Tibial artery (tissue), 4 donors: Measurements from ENCODE around the gene KCNQ4.

Experiments used
- DNase-seq, 2 donors: peaks; one replicate each; pipeline ENCODE4 v3.0.0-alpha.2; 2019
- H3K27ac ChIP-seq, 2 donors: fragments of 200-600 bp; sonication (generic) in 1 of 2; 1 replicate in 1 of 2; 2 replicates in 1 of 2; pipeline ENCODE4 v1.5.1; 2018 to 2019; ENCODE audit warnings: mild to moderate bottlenecking in 1 of 2
- H3K27me3 ChIP-seq, 2 donors: fragments of 200-600 bp; sonication (generic) in 1 of 2; one replicate each; pipeline versions ENCODE4 v1.5.1 to v1.6.0; 2016 to 2019
- H3K36me3 ChIP-seq, 3 donors: fragments of 200-600 bp; sonication (generic) in 2 of 3; one replicate each; pipeline ENCODE4 v1.5.1; 2016 to 2019; ENCODE audit warnings: mild to moderate bottlenecking in 2 of 3
- H3K4me1 ChIP-seq, 4 donors: fragments of 200-600 bp; sonication (generic) in 2 of 4; 1 replicate in 3 of 4; 2 replicates in 1 of 4; pipeline ENCODE4 v1.5.1; 2016 to 2019
- H3K4me3 ChIP-seq, 2 donors: fragments of 200-600 bp; sonication (generic) in 1 of 2; 1 replicate in 1 of 2; 2 replicates in 1 of 2; pipeline ENCODE4 v1.5.1; 2018 to 2019; ENCODE audit warnings: mild to moderate bottlenecking in 2 of 2
- H3K9me3 ChIP-seq, 3 donors: fragments of 200-600 bp; sonication (generic) in 1 of 3; one replicate each; pipeline ENCODE4 v1.5.1; 2016 to 2019
- intact Hi-C: fragments of 100-400 bp; cut with DNase I; formaldehyde crosslinking; loops from one replicate; pipeline ENCODE4 v1.15.0; 2023; ENCODE audit warnings: low total_unique reads
- TF ChIP-seq, protein P1 (sequence below), 2 experiments: fragments of 200-600 bp in 1 of 2; fragments of 450-650 bp in 1 of 2; IDR thresholded peaks; one replicate each; pipeline ENCODE4 v1.5.1; 2017 to 2019; ENCODE audit warnings: antibody characterized with exemption in 2 of 2, mild to moderate bottlenecking in 1 of 2, moderate library complexity in 1 of 2

The KCNQ4 gene

DNA sequence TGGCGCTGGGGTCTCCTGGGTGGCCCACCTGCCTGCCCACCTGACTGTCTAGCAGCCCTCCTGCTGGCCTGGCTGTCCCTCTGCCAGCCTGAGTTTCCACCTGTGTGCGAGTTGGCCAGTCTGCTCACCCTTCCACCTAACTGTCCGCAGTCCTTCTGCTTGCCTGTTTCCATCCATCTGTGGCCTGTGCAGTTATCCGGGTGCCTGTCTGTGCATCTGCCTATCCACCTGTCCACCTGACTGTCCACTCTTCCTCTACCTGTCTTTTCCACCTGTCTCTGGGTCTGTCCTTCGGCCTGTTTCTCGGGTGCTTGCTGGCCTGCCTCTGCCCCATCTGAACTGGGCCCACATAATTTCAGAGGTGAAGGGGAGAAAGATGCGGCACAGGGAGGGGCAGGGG lies 1.9 kb downstream of the KCNQ4 start:
- peak overlapping the region; percentile 53 to 67 for H3K4me3 ChIP-seq
- no peaks in the 10 kb centered on the region for H3K9me3 ChIP-seq
- no peaks in the 10 kb centered on the region for H3K36me3 ChIP-seq
- no peak for DNase-seq
- H3K27me3 ChIP-seq = no peaks in the 10 kb centered on the region
- H3K4me1 ChIP-seq = peaks cover 6 to 61% (median 49%) of the 10 kb centered on the region in 4 donors
- TF ChIP-seq, protein P1, sequence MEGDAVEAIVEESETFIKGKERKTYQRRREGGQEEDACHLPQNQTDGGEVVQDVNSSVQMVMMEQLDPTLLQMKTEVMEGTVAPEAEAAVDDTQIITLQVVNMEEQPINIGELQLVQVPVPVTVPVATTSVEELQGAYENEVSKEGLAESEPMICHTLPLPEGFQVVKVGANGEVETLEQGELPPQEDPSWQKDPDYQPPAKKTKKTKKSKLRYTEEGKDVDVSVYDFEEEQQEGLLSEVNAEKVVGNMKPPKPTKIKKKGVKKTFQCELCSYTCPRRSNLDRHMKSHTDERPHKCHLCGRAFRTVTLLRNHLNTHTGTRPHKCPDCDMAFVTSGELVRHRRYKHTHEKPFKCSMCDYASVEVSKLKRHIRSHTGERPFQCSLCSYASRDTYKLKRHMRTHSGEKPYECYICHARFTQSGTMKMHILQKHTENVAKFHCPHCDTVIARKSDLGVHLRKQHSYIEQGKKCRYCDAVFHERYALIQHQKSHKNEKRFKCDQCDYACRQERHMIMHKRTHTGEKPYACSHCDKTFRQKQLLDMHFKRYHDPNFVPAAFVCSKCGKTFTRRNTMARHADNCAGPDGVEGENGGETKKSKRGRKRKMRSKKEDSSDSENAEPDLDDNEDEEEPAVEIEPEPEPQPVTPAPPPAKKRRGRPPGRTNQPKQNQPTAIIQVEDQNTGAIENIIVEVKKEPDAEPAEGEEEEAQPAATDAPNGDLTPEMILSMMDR (IDR thresholded peaks at IDR 0.05) = no peak
- H3K27ac ChIP-seq = peak overlapping the region; percentile 85 to 90
- intact Hi-C loops = no loop called here

DNA sequence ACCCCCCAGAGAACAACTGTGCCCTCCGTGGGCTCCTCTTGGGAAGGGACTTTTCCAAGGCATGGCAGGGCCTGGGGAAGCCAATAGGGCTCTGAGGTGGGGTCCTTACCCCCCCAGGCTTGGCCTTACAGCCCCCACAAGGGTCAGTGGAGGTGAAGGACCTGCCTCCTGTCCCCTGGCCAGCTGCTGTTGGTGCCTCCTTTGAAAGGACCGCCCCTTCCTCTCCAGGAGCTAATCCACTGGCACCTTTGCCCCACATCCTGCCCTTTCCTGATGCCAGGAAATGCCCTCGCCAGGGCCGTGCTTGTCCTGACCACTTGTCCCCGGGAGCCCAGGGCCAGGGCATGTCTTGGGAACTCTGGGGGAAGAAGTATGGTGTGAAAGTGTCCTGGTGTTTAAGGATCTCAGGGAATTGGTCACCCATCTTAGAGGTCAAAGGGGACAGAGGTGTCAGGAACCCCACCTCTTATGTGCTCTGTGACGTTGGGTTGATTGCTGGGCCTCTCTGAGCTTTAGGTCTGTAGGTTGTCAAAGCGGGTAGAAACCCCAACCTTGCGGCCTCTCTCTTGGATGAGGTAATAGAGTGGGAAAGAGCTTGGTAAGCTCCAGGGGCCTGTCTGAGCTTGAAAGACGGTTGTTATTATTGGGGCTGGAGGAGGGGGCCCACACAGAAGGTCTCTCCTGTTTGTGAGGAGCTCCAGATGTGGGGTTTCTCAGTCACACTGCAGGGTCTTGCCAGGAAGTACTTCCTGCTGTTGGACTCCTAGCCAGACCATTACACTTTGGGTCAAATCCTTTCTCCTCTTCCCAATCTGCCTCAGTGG lies 2.8 kb downstream of the KCNQ4 start:
- Histone ChIP-seq H3K27ac (peak overlapping the region; percentile 85 to 90), H3K4me1 (peaks cover 6 to 70% (median 52%) of the 10 kb centered on the region in 4 donors), H3K9me3 (no peaks in the 10 kb centered on the region), H3K27me3 (no peaks in the 10 kb centered on the region), H3K36me3 (no peaks in the 10 kb centered on the region), H3K4me3 (no peak overlapping the region)
- intact Hi-C loops = no loop called here
- TF ChIP-seq, protein P1 (IDR thresholded peaks at IDR 0.05) = no peak
- DNase-seq = no peak

DNA sequence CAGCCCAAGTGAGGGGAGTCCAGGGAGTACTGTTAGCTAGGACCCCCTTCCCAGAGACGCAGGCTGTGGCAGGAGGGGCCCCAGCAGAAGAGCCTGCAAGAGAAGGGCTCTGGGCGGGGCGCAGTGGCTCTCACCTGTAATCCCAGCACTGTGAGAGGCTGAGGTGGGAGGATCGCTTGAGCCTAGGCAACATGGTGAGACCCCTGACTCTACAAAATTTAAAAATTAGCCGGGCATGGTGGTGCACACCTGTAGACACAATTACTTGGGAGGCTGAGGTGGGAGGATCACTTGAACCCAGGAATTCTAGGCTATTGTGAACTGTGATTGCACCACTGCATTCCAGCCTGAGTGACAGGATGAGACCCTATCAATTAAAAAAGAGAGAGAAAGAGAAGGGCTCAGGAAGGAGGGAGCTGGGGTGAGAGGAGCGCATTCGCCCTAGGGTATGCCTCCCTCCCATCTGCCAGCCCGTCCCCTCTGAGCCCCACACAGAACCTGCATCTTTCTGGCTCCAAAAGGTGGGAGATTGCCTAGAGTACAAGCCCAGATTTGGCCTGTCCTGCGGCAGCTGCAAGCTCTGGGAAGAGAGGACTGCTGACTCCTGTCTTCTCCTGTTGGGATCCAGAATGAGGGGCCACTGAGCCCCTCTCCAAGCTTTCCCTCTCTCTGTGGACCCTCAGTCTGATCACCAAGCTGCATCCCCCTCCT lies 3.6 kb downstream of the KCNQ4 start:
- no peaks in the 10 kb centered on the region for H3K27me3 ChIP-seq
- H3K27ac ChIP-seq = peak overlapping the region; percentile 24 to 85
- no peaks in the 10 kb centered on the region for H3K9me3 ChIP-seq
- H3K36me3 ChIP-seq = no peaks in the 10 kb centered on the region
- intact Hi-C loops = no loop called here
- no peak overlapping the region for H3K4me3 ChIP-seq
- peaks cover 6 to 75% (median 52%) of the 10 kb centered on the region in 4 donors for H3K4me1 ChIP-seq
- no peak for DNase-seq
- TF ChIP-seq, protein P1 (IDR thresholded peaks at IDR 0.05) = no peak

DNA sequence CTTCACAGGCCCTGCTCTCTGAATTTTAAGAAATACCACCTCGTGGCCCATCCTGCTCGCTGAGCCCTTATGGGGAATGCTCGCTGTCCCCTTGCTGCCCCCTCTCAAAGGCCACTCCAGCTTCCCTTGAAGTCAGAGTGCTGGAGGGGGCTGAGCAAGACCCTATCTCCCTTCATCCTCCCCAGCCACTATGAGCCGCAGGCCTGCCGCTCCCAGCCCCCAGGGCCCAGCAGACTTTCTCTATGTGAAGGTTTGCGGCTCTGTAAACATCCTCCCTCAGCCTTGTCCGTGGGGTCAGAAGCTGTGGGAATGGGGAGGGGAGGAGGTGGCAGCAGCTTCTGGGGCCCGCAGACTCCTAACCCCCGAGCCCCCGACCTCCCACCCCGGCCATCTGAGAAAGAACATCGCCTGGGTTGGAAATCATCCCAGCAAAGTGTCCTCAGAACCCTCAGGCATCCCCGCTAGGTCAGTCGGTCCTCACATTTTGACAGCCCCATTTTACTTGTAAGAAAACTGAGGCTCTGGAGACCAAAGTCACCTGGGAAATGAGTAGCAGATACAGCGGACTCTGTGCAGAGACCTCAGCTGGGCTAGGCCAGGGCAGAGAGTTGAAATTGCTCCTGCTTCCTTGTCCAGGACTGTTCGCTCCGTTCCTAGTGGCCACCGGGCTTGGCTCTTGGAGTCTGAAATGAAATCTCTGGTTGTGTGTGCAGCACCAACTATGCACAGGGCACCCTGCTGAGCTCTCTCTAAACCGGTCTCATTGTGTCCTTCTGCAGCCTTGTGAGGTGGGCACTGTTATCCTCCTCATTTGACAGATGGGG lies 4.4 kb downstream of the KCNQ4 start:
- no peak for DNase-seq
- Histone ChIP-seq H3K9me3 (no peaks in the 10 kb centered on the region), H3K4me1 (peaks cover 6 to 71% (median 45%) of the 10 kb centered on the region in 4 donors), H3K27me3 (no peaks in the 10 kb centered on the region), H3K36me3 (no peaks in the 10 kb centered on the region), H3K4me3 (no peak overlapping the region), H3K27ac (peak overlapping the region; percentile 24 to 54)
- intact Hi-C loops = no loop called here
- TF ChIP-seq, protein P1 (IDR thresholded peaks at IDR 0.05) = no peak

DNA sequence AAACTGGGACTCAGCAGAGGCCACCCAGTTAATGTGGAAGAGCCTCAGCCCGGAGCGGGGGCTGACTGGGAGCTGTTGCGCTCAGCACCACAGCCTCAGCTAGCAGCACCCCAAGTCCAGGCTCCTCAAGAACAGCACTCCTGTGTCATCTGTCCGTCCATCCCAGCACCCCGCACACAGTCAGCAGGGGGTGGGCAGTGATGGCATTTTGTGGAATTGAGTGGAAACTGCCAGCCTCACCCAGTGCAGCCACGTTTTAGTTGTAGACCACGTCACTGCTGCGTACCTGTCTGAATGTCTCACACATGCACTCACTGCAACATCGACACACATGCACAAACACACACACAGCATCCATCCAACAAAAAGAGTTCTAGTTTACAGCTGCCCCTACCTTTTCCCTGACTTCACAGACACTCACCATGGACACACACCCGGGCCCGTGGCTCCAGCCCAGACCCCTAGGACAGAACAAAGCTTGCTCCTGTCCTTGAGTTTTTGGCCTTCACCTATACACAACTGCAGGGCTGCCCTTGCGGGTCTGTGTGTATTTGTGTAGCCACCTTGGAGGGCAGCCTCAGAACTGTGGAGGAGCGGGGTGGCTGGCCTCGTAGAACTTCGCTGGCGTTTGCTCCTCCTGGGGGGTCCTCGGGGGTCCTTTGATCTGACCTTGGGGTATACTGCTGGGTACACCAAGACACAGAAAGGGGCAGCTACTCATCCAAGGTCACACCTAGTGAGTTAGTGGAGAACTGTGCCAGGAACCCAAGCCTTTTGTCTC lies 5.2 kb downstream of the KCNQ4 start:
- DNase-seq = no peak
- TF ChIP-seq, protein P1 (IDR thresholded peaks at IDR 0.05) = no peak
- no peaks in the 10 kb centered on the region for H3K27me3 ChIP-seq
- H3K9me3 ChIP-seq = no peaks in the 10 kb centered on the region
- peaks cover 0 to 67% (median 40%) of the 10 kb centered on the region in 4 donors for H3K4me1 ChIP-seq
- H3K4me3 ChIP-seq = no peak overlapping the region
- peak overlapping the region in 1 of 2 donors; percentile 54 for H3K27ac ChIP-seq
- intact Hi-C loops = no loop called here
- no peaks in the 10 kb centered on the region for H3K36me3 ChIP-seq
